ENCODE results near the gene UROC1. TPM values are rescaled to one million over a fixed set of nuclear protein-coding genes. Genes with fewer than 3 reads are reported as not detected.

UROC1 gene
- total and polyA plus RNA-seq, 2 of the 13 experiments (the other 11 are each of a cell fraction or from before 2014, with no cell fraction given), result 0.71 to 1.3 TPM

DNA sequence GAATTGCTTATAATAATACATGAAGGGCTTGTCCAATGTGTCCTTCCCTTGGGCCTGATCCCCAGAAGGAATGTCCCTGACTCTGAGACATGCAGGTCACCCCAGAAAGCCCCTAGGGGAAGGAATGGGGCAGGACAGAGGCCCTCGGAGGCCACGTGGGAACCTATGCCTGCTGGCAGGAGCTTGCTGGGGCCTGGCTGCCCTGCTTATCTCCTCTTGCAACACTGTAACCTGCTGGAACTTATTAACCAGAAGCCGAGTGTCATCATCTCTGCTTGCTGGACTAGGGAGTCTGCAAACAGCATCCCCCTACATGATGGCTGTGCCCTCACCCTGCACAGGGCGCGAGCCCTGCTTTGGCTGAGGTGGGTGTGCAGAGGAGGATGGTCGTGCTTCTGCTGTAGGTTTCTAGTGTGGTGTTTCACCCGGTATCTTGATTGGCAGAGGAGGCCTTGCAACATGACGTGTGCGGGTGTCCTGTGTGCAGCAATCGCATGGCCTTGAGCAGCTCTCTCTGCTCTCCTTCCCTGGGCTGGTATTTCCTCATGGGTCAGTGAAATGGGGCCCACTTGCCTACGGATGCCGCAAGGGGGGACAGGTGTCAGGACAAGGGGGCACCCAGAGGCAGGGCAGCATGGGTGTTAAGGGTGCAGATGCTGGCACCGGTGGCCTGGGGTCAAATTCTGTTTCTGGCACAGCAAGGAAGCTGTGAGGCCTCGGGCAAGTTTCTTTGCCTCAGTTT is 11.4 kb upstream of the UROC1 start (continued):
- TF ChIP-seq U2AF2 (IDR thresholded peaks at IDR 0.05; ENCODE audit: low read depth, low read length) (no peak), KAT7 (CRISPR knock-in tag; IDR thresholded peaks at IDR 0.05; ENCODE audit: borderline replicate concordance) (peak; percentile 76; the same call in 1 of the 2 replicates), ZFP90 (CRISPR knock-in tag; IDR thresholded peaks at IDR 0.05; ENCODE audit: borderline replicate concordance) (peak; percentile 80), STAT5B (CRISPR knock-in tag; IDR thresholded peaks at IDR 0.05) (no peak), GATA4 (IDR thresholded peaks at IDR 0.05; ENCODE audit: borderline replicate concordance, low read depth) (no peak), ZNF24 (IDR thresholded peaks at IDR 0.05) (no peak), ZNF12 (CRISPR knock-in tag; IDR thresholded peaks at IDR 0.05) (peak; percentile 48; the same call in 1 of the 2 replicates), MIER3 (CRISPR knock-in tag; IDR thresholded peaks at IDR 0.05; ENCODE audit: borderline replicate concordance) (peak; percentile 58; the same call in 1 of the 2 replicates), ZNF256 (CRISPR knock-in tag; conservative IDR thresholded peaks at IDR 0.05) (no peak), KDM3A (CRISPR knock-in tag; IDR thresholded peaks at IDR 0.05; ENCODE audit: low read depth) (peak; percentile 64; the same call in 1 of the 2 replicates), JARID2 (CRISPR knock-in tag; IDR thresholded peaks at IDR 0.05; ENCODE audit: insufficient replicate concordance) (peak; percentile 70), CBX5 (CRISPR knock-in tag; IDR thresholded peaks at IDR 0.05; ENCODE audit: borderline replicate concordance) (peak; percentile 53), ZNF180 (CRISPR knock-in tag; IDR thresholded peaks at IDR 0.05; ENCODE audit: borderline replicate concordance, low read depth) (no peak), ATF1 (CRISPR knock-in tag; IDR thresholded peaks at IDR 0.05) (no peak), ARNT2 (CRISPR knock-in tag; IDR thresholded peaks at IDR 0.05; ENCODE audit: low read depth) (peak; percentile 40; the same call in 1 of the 2 replicates), KLF13 (CRISPR knock-in tag; IDR thresholded peaks at IDR 0.05) (no peak), GTF3A (CRISPR knock-in tag; conservative IDR thresholded peaks at IDR 0.05) (no peak), ONECUT2 (CRISPR knock-in tag; IDR thresholded peaks at IDR 0.05) (no peak), ZNF790 (CRISPR knock-in tag; IDR thresholded peaks at IDR 0.05; ENCODE audit: borderline replicate concordance) (no peak), NR2C2 (CRISPR knock-in tag; IDR thresholded peaks at IDR 0.05; ENCODE audit: borderline replicate concordance) (peak; percentile 59; the same call in 1 of the 2 replicates), ZNF7 (CRISPR knock-in tag; IDR thresholded peaks at IDR 0.05) (no peak), ZBTB8A (CRISPR knock-in tag; IDR thresholded peaks at IDR 0.05; ENCODE audit: borderline replicate concordance, low read depth) (no peak), ISL2 (CRISPR knock-in tag; IDR thresholded peaks at IDR 0.05) (peak; percentile 73; the same call in 1 of the 2 replicates), RFXANK (CRISPR knock-in tag; IDR thresholded peaks at IDR 0.05) (no peak), SIX4 (CRISPR knock-in tag; IDR thresholded peaks at IDR 0.05) (peak; percentile 36; the same call in 1 of the 2 replicates)
- TF ChIP-seq, protein P1, sequence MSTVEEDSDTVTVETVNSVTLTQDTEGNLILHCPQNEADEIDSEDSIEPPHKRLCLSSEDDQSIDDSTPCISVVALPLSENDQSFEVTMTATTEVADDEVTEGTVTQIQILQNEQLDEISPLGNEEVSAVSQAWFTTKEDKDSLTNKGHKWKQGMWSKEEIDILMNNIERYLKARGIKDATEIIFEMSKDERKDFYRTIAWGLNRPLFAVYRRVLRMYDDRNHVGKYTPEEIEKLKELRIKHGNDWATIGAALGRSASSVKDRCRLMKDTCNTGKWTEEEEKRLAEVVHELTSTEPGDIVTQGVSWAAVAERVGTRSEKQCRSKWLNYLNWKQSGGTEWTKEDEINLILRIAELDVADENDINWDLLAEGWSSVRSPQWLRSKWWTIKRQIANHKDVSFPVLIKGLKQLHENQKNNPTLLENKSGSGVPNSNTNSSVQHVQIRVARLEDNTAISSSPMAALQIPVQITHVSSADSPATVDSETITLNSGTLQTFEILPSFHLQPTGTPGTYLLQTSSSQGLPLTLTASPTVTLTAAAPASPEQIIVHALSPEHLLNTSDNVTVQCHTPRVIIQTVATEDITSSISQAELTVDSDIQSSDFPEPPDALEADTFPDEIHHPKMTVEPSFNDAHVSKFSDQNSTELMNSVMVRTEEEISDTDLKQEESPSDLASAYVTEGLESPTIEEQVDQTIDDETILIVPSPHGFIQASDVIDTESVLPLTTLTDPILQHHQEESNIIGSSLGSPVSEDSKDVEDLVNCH (CRISPR knock-in tag; IDR thresholded peaks at IDR 0.05), result no peak
- TF ChIP-seq, protein P2, sequence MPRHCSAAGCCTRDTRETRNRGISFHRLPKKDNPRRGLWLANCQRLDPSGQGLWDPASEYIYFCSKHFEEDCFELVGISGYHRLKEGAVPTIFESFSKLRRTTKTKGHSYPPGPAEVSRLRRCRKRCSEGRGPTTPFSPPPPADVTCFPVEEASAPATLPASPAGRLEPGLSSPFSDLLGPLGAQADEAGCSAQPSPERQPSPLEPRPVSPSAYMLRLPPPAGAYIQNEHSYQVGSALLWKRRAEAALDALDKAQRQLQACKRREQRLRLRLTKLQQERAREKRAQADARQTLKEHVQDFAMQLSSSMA (CRISPR knock-in tag; IDR thresholded peaks at IDR 0.05), result no peak
- TF ChIP-seq, protein P3, sequence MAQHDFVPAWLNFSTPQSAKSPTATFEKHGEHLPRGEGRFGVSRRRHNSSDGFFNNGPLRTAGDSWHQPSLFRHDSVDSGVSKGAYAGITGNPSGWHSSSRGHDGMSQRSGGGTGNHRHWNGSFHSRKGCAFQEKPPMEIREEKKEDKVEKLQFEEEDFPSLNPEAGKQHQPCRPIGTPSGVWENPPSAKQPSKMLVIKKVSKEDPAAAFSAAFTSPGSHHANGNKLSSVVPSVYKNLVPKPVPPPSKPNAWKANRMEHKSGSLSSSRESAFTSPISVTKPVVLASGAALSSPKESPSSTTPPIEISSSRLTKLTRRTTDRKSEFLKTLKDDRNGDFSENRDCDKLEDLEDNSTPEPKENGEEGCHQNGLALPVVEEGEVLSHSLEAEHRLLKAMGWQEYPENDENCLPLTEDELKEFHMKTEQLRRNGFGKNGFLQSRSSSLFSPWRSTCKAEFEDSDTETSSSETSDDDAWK (CRISPR knock-in tag; IDR thresholded peaks at IDR 0.05), result no peak
